NT2/D1 (cell line): ENCODE measurements around the gene PRPF6.

Experiments used
- DNase-seq: peaks from one replicate; pipeline ENCODE4 v3.0.0-alpha.2; 2011; ENCODE audit warnings: low read depth, low spot score
- H3K27me3 ChIP-seq: 2 replicates; pipeline ENCODE4 v1.6.0; 2011; ENCODE audit warnings: mild to moderate bottlenecking; ENCODE audit not compliant: insufficient read length, insufficient read depth
- H3K36me3 ChIP-seq: 2 replicates; pipeline ENCODE4 v1.6.1; 2011; ENCODE audit warnings: mild to moderate bottlenecking, low read length, mixed read lengths; ENCODE audit not compliant: insufficient read depth, insufficient read length
- H3K4me1 ChIP-seq: 2 replicates; pipeline ENCODE4 v1.5.1; 2011; ENCODE audit not compliant: insufficient read depth, insufficient read length
- H3K4me3 ChIP-seq: 2 replicates; pipeline ENCODE4 v1.5.1; 2011; ENCODE audit warnings: low read depth; ENCODE audit not compliant: insufficient read length
- H3K9ac ChIP-seq: 2 replicates; pipeline ENCODE4 v1.6.0; 2011; ENCODE audit warnings: low read depth; ENCODE audit not compliant: insufficient read length
- H3K9me3 ChIP-seq: 2 replicates; pipeline ENCODE4 v1.5.1; 2011; ENCODE audit warnings: mild to moderate bottlenecking, low read length; ENCODE audit not compliant: insufficient read depth
- SUZ12 ChIP-seq: IDR thresholded peaks from 2 replicates; pipeline ENCODE4 v1.6.1; 2011; ENCODE audit not compliant: insufficient read length, insufficient read depth; ENCODE audit errors: extremely low read depth
- YY1 ChIP-seq: IDR thresholded peaks from 2 replicates; pipeline ENCODE4 v1.6.1; 2011; ENCODE audit not compliant: insufficient read length, insufficient read depth
- ZNF274 ChIP-seq: IDR thresholded peaks from 2 replicates; pipeline ENCODE4 v1.6.1; 2011; ENCODE audit warnings: mild to moderate bottlenecking, low read depth, low read length

Gene PRPF6

GRCh38 chr20:63976980-63977738, 3.8 kb upstream of the PRPF6 start:
- Histone ChIP-seq H3K36me3 (no peaks in the 10 kb centered on the region), H3K9me3 (no peaks in the 10 kb centered on the region), H3K4me1 (peaks cover 33% of the 10 kb centered on the region), H3K27me3 (peaks cover 34% of the 10 kb centered on the region), H3K9ac (peak overlapping the region; percentile 23), H3K4me3 (no peak overlapping the region)
- DNase-seq = no peak
- no peak for TF ChIP-seq YY1
- TF ChIP-seq SUZ12 = no peak

DNA sequence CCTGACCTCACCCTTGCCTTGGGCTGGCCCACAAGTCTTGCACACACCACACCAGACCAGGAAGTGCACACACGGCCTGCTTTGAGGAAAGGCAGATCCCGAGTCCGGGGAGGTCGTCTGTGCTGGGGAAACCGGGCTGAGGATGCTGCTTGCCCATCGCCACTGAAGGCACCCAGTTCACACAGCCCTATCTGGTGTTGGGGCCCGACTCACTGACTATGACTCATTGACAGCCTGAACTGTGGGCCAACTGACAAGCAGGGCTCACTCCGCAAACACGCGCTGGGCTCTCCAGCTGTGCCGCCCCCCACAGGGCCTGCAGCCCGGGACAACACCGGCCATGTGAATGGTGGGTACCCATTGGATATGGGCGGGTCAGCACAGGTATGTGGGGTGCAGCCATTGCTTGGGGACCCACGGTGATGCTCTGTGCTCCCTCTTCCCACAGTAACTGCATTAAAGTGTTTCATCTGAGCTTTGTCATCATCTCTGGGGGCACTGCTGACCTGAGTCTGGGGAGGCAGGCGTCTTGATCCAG, 3.1 kb upstream of the PRPF6 start:
- no peak overlapping the region for H3K9ac ChIP-seq
- H3K27me3 ChIP-seq = peaks cover 34% of the 10 kb centered on the region
- TF ChIP-seq SUZ12 (no peak), ZNF274 (no peak), YY1 (no peak)
- H3K4me1 ChIP-seq = peaks cover 29% of the 10 kb centered on the region
- DNase-seq = no peak
- H3K4me3 ChIP-seq = no peak overlapping the region
- H3K9me3 ChIP-seq = no peaks in the 10 kb centered on the region
- peaks cover 5% of the 10 kb centered on the region for H3K36me3 ChIP-seq

DNA sequence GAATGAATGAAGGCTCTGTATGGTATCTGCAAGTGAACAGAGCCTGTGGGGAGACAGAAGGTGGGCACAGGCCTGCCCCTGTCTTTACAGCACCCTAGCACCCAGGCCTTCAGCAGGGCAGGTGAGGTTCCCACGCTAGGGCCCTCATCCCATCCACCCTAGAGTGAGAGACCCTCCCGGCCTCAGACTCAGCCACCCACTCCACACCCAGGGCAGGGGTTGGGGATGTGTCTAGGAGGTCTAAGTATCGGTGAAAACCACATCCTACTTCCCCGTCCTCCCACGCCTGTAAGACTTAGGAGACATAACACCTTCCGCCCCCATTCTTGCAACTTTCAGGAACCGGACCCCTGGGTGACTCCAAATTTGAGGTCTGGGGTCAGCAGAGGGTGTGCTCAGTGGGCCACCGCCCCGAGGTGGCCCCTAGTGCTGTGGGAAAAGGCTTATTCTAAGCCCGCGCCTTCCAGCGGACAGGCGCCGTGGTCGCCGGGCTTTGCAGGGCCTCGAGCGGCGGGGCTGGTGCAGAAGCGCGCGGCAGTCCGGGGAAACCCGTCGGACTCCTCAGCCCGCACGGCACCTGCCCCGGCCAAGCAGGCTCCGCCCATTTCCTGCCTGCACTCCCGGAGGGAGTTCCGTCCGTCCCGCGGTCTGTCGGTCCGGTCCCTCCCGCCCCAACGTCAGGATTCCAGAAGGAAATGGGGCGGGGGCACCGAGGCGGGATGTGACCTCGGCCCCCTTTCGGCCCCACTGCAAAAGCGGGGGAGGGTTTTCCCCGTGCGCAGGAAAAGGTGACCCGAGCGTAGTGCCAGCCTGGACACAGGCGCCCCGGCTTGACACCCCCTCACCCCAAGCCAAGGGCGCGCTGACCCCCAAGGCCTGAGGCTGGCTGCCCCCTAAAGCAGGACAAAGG, 2.4 kb upstream of the PRPF6 start:
- no peaks in the 10 kb centered on the region for H3K9me3 ChIP-seq
- H3K4me3 ChIP-seq = peak overlapping the region; percentile 65
- TF ChIP-seq ZNF274 (no peak), YY1 (no peak), SUZ12 (no peak)
- H3K4me1 ChIP-seq = peaks cover 26% of the 10 kb centered on the region
- H3K36me3 ChIP-seq = peaks cover 12% of the 10 kb centered on the region
- DNase-seq = no peak
- peaks cover 34% of the 10 kb centered on the region for H3K27me3 ChIP-seq
- H3K9ac ChIP-seq = peak overlapping the region; percentile 81

GRCh38 chr20:63979229-63979556, 1.7 kb upstream of the PRPF6 start:
- Histone ChIP-seq H3K9ac (peak overlapping the region; percentile 81), H3K9me3 (no peaks in the 10 kb centered on the region), H3K4me3 (peak overlapping the region; percentile 65), H3K27me3 (peaks cover 34% of the 10 kb centered on the region), H3K36me3 (peaks cover 18% of the 10 kb centered on the region), H3K4me1 (peaks cover 24% of the 10 kb centered on the region)
- DNase-seq = no peak
- no peak for TF ChIP-seq ZNF274
- TF ChIP-seq SUZ12 = no peak
- TF ChIP-seq YY1 = no peak

- H3K36me3 ChIP-seq = peaks cover 23% of the 10 kb centered on the region
- DNase-seq = no peak
- peaks cover 34% of the 10 kb centered on the region for H3K27me3 ChIP-seq
- TF ChIP-seq YY1 = no peak
- TF ChIP-seq ZNF274 = no peak
- TF ChIP-seq SUZ12 = no peak
- peak within 1 kb of the TSS; percentile 65 for H3K4me3 ChIP-seq
- peak within 1 kb of the TSS; percentile 81 for H3K9ac ChIP-seq
- H3K9me3 ChIP-seq = no peaks in the 10 kb centered on the region
- peaks cover 22% of the 10 kb centered on the region for H3K4me1 ChIP-seq
Observed at GRCh38 chr20:63979557-63980316, 1.2 kb upstream of the PRPF6 start, which contains the start of gene SAMD10. SAMD10 (minus strand) TSS chr20:63979642; CDS start chr20:63979467, 175 bp downstream.

DNA sequence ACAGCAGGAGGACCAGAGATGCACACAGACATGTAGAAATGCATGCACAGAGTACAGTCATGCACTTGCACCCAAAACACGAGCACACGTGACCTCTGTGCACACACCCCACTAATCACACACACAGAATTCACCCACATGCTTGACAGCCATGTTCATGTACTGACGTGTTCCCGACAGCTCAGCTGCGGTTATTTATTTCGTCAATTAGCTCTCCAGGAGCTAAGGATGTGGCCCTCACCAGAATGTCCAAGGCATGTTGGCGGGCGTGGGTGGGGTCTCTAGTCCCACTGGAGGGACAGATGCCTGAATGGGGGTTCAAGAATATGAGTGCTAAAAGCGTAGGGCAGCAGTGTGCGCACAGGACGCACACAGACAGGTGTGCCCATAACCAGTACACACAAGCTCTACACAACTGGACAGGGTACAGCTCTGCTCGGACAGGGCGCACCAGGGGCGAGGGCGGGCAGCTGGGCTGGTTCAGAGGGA, 571 bp upstream of the PRPF6 start:
- Histone ChIP-seq H3K36me3 (peaks cover 29% of the 10 kb centered on the region), H3K27me3 (peaks cover 34% of the 10 kb centered on the region), H3K9me3 (no peaks in the 10 kb centered on the region), H3K4me3 (peak overlapping the region; percentile 65), H3K4me1 (peaks cover 22% of the 10 kb centered on the region), H3K9ac (peak overlapping the region; percentile 73)
- no peak for DNase-seq
- no peak for TF ChIP-seq YY1
- no peak for TF ChIP-seq ZNF274
- no peak for TF ChIP-seq SUZ12
